HAP-1 (cell line): ENCODE results near the gene CYB5RL.

Source experiments
- DNase-seq, 2 experiments: peaks; one replicate each; pipeline ENCODE4 v3.0.0-alpha.2; 2016 to 2020; ENCODE audit warnings: low spot score in 2 of 2
- H3K27me3 ChIP-seq: fragments of 250-450 bp; sonication (Bioruptor Pico); 2 replicates; pipeline ENCODE4 v1.5.1; 2020; ENCODE audit warnings: low read depth, mild to moderate bottlenecking, moderate library complexity
- H3K36me3 ChIP-seq: fragments of 250-450 bp; sonication (Bioruptor Pico); replicated peaks from 2 replicates; pipeline ENCODE4 v1.5.1; 2020; ENCODE audit warnings: mild to moderate bottlenecking
- H3K4me1 ChIP-seq: fragments of 250-450 bp; sonication (Bioruptor Pico); 2 replicates; pipeline ENCODE4 v1.5.1; 2020; ENCODE audit warnings: mild to moderate bottlenecking
- H3K4me3 ChIP-seq: fragments of 250-450 bp; sonication (Bioruptor Pico); 2 replicates; pipeline ENCODE4 v1.5.1; 2020; ENCODE audit warnings: mild to moderate bottlenecking, moderate library complexity
- H3K9me3 ChIP-seq: fragments of 250-450 bp; sonication (Bioruptor Pico); 2 replicates; pipeline ENCODE4 v1.5.1; 2020; ENCODE audit warnings: mild to moderate bottlenecking, moderate library complexity
- in situ Hi-C: fragments of 300-500 bp; cut with MboI; formaldehyde crosslinking; loops from 3 replicates; pipeline ENCODE4 v1.14.3; 2020; ENCODE audit warnings: low sequenced_read_pairs, inconsistent platforms, mixed read lengths

CYB5RL gene, protein sequence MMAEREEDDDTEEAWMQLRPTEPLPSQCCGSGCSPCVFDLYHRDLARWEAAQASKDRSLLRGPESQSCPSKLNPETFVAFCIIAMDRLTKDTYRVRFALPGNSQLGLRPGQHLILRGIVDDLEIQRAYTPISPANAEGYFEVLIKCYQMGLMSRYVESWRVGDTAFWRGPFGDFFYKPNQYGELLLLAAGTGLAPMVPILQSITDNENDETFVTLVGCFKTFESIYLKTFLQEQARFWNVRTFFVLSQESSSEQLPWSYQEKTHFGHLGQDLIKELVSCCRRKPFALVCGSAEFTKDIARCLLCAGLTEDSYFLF

DNA sequence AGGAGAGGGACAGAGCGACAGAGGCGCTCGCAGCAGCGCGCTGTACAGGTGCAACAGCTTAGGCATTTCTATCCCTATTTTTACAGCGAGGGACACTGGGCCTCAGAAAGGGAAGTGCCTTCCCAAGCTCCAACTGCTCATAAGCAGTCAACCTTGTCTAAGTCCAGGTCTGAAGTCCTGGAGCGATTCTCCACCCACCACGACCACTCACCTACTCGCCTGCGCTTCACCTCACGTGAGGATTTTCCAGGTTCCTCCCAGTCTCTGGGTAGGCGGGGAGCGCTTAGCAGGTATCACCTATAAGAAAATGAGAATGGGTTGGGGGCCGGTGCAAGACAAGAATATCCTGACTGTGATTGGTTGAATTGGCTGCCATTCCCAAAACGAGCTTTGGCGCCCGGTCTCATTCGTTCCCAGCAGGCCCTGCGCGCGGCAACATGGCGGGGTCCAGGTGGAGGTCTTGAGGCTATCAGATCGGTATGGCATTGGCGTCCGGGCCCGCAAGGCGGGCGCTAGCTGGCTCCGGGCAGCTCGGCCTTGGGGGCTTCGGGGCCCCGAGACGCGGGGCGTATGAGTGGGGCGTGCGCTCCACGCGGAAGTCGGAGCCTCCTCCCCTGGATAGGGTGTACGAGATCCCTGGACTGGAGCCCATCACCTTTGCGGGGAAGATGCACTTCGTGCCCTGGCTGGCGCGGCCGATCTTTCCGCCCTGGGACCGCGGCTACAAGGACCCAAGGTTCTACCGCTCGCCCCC, at the start of gene CYB5RL, which contains the start of gene MRPL37:
TSS of gene CYB5RL (minus strand) at position 266 of the 754 bp plus-strand sequence. CDS start 4,414 bp downstream, outside the sequence.
TSS of gene MRPL37 (plus strand) at position 403 of the 754 bp plus-strand sequence. CDS start at position 480, 77 bp downstream.
- Histone ChIP-seq H3K4me1 (peaks cover 20% of the 10 kb centered on the region), H3K9me3 (no peaks in the 10 kb centered on the region), H3K4me3 (peak within 1 kb of the TSS; percentile 99), H3K27me3 (no peaks in the 10 kb centered on the region), H3K36me3 (peaks cover 20% of the 10 kb centered on the region)
- in situ Hi-C loops = no loop called here
- DNase-seq = peak; percentile 96 to 97

DNA sequence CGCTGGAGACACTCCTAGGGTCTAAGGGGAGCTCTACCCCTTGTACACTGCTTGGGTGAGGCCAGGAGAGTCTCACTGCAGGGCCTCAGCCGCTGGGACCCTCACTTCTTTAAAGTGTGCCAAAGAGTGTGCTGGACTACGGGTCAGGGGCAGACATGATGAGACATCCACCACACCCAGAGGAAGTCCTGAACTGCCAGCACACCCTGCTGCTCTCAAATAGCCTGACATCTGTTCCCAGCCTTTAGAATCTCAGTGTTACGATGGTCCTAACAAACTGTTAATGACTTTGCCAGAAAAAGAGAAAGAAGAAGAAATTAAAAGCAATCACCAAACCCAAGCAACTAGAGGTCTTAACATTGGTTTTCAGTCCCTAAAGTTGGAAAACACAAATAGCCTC, 49.1 kb upstream of the CYB5RL start:
- Histone ChIP-seq H3K4me1 (no peaks in the 10 kb centered on the region), H3K4me3 (no peak overlapping the region), H3K9me3 (no peaks in the 10 kb centered on the region), H3K27me3 (no peaks in the 10 kb centered on the region), H3K36me3 (no peaks in the 10 kb centered on the region)
- no peak for DNase-seq
- in situ Hi-C loops = no loop called here

DNA sequence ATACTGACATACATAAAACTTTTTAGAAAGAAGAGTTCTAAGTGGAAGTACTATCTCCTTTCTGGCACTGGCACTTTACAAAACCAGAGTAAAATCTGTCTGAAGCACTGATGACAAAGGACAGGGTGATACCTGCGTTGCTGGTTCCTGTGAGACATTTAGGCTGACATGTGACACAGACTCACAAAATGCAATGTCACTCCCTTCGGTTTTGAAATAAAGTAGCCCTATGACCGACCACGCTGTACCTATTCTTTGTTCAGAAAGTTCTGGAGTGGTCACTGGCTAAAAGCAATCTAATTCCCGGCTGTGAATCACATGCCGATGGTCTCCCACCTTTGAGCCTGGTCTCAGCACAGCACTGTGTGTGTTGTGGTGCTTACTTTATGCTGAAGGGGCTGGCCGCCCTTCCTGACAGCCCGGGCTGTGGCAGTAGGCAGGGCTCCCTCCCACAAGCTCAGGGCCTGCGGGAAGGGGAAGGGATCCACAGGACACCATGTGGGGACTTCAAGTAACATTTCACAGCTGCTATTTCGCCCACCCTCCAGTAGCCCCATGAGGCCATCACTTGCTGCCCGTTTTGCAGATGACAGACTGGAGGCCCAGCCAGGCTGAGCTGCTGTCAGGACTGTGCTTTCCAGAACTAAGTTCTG, 48.2 kb upstream of the CYB5RL start:
- in situ Hi-C loops = no loop called here
- DNase-seq = no peak

DNA sequence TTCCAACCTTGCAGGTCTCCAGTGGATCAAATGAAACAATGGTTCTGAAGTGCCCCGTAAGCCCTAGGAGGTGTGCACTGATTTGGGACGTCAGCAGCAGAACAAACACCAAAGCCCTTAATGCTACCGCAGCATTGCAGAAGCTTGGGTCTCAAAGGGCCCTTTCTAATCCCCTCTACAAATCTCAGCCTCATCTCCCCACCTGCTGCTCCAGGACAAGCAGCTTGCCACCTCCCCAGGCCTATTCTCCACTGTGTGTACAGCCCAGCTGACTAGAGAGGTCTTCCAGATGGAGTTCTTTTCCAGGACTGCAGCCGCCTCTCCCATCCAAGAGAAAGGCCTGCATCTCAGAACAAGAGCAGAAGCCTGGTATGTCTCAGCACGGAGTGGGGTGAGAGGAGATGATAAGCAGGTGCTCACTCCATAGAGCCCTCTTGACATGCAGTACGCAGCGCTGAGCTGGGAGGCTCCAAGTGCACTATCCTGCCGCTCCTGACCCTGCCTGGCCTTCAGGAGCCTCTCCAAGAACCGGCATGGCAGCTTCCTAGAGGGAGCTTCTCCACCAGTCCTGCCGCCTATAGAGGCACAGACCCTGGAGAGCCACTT, 46.4 kb upstream of the CYB5RL start:
- DNase-seq = no peak
- in situ Hi-C loops = no loop called here
- peaks cover 4% of the 10 kb centered on the region for H3K36me3 ChIP-seq
- H3K9me3 ChIP-seq = no peaks in the 10 kb centered on the region
- H3K4me1 ChIP-seq = no peaks in the 10 kb centered on the region
- no peaks in the 10 kb centered on the region for H3K27me3 ChIP-seq
- H3K4me3 ChIP-seq = no peak overlapping the region

More for the DNA sequence above, 48.2 kb upstream of the CYB5RL start:
- no peaks in the 10 kb centered on the region for H3K4me1 ChIP-seq
- no peaks in the 10 kb centered on the region for H3K9me3 ChIP-seq
- H3K36me3 ChIP-seq = peaks cover 2% of the 10 kb centered on the region
- no peak overlapping the region for H3K4me3 ChIP-seq
- no peaks in the 10 kb centered on the region for H3K27me3 ChIP-seq

DNA sequence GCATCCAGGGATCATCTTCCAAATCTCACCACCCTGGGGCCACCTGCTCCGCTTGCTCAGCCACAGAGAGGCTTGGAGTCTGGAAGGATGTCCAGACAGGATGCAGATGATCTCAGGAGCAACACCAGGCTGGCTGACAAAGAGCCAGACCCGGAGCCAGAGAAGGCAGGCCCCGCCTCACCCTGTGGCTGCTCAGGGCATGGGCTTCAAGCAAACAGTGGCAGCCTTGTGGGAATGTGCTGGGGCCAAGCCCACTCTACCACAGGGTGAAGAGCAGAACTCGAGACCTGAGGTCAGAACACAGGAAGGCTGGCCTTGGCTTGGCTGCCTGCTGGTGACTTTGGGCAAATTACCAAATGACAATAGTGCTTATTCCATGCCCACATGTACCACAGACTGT, 45.7 kb upstream of the CYB5RL start:
- no peaks in the 10 kb centered on the region for H3K27me3 ChIP-seq
- no peaks in the 10 kb centered on the region for H3K4me1 ChIP-seq
- DNase-seq = no peak
- no peaks in the 10 kb centered on the region for H3K9me3 ChIP-seq
- in situ Hi-C loops = no loop called here
- H3K36me3 ChIP-seq = peaks cover 4% of the 10 kb centered on the region
- no peak overlapping the region for H3K4me3 ChIP-seq

DNA sequence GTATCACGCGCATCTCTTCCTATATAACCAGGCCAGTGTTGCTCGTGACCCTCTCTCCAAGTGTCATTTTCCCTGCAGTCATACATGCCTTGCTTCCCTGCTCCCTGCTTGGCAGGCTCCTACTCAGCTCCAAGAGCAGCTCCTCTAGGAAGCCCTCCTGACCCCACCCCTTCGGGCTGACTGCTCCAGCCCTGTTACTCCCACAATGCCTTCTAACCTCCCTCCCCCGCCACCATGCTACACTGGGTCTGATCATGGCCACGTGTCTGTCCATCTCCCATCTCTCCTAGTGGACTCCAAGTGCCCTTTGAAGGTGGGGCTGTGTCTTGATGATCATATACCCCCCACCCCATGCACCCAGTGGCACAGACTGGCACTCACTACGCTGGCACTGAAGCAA, 44.8 kb upstream of the CYB5RL start:
- in situ Hi-C loops = no loop called here
- Histone ChIP-seq H3K9me3 (no peaks in the 10 kb centered on the region), H3K4me1 (no peaks in the 10 kb centered on the region), H3K36me3 (peaks cover 4% of the 10 kb centered on the region), H3K27me3 (no peaks in the 10 kb centered on the region), H3K4me3 (no peak overlapping the region)
- no peak for DNase-seq

DNA sequence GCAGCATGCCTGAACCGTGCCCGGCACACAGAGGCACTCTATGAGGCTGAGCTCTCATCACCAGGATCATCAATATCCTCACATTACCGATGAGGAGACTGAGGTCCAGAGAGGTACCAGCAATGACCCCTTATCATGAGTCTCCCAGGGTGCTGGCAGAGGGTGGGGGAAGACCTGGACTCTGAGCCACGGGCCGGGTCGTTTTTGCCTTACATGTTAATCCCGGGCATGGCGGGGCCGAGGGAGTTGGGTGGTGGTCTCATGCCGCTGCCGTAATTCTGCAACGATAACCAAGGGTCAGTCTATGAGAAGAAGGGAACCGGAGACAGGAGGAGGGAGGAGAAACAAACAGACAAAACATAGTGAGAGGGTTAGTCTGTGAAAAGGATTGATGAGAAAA, 43.2 kb upstream of the CYB5RL start:
- H3K27me3 ChIP-seq = no peaks in the 10 kb centered on the region
- H3K9me3 ChIP-seq = no peaks in the 10 kb centered on the region
- H3K4me1 ChIP-seq = no peaks in the 10 kb centered on the region
- no peak overlapping the region for H3K4me3 ChIP-seq
- DNase-seq = no peak
- H3K36me3 ChIP-seq = peaks cover 9% of the 10 kb centered on the region
- in situ Hi-C loops = no loop called here

DNA sequence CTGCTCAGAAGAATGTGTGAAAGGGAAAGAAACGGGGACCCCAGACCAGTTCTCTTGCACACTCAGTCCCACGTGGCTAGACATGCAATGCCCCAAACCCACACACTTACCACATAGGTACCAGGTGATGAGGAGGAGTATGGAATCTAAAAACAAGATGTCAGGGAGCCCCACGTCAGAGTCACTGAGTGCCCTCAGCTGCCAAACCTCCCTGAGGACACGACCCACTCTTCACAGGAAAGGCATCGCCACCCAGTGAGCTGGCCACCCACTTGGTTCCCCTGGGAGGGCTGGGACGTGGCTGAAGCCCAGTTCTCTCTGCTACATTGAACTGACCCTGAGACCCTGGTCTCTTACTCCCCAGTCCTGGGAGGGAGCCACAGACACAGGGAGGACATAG, 41.5 kb upstream of the CYB5RL start:
- in situ Hi-C loops = no loop called here
- no peaks in the 10 kb centered on the region for H3K27me3 ChIP-seq
- no peaks in the 10 kb centered on the region for H3K4me1 ChIP-seq
- no peak for DNase-seq
- no peaks in the 10 kb centered on the region for H3K9me3 ChIP-seq
- no peak overlapping the region for H3K4me3 ChIP-seq
- peaks cover 18% of the 10 kb centered on the region for H3K36me3 ChIP-seq

DNA sequence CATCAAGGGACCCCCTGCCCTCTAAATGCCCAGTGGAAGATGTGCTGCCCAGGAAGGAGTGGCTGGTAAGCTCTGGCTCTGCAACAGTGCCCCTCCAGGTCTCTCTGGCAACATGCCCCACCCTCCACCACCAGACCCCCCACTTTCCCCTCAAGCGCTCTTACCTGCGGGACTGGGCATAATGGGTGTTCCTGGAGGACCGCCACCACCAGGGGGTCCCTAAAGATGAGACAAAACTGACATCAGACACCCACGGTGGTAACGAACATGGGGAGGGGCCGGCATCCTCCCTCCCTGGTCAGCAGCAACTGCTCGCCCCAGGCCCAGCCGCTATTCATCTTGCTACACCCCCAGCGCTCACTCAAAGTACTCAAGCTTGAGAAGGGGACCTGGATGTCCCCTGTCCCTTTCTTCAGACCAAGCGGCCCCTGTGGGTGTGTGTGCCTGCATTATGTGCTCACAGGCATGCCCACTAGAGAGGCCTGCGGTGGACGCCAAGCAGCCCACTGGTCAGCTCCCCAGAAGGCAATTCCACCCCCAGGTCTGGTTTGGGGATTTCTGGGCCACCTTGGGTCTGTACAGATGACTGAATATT, 41.0 kb upstream of the CYB5RL start:
- in situ Hi-C loops = no loop called here
- Histone ChIP-seq H3K9me3 (no peaks in the 10 kb centered on the region), H3K4me1 (no peaks in the 10 kb centered on the region), H3K4me3 (no peak overlapping the region), H3K36me3 (peaks cover 18% of the 10 kb centered on the region), H3K27me3 (no peaks in the 10 kb centered on the region)
- no peak for DNase-seq

DNA sequence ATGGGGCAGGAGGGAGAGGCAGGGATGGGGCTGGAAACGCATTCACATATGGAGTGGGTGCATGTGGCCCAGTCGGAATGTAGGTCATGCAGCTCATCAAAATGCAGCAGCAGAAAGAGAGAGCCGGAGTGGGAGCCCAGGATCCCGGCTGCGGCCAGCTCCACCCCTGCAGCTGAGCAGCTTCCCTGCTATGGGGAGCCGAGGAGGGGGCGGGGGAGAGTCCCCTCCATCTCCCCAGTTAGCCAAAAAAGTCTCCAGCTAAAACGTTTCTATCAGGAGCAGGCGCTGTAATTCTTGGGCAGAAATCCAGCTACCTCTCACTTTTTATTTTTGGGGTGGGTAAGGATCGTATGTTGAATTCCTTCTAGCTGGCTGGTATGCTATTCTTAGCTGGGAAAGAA, 39.8 kb upstream of the CYB5RL start:
- Histone ChIP-seq H3K4me1 (no peaks in the 10 kb centered on the region), H3K36me3 (peaks cover 18% of the 10 kb centered on the region)
- in situ Hi-C loops = no loop called here

DNA sequence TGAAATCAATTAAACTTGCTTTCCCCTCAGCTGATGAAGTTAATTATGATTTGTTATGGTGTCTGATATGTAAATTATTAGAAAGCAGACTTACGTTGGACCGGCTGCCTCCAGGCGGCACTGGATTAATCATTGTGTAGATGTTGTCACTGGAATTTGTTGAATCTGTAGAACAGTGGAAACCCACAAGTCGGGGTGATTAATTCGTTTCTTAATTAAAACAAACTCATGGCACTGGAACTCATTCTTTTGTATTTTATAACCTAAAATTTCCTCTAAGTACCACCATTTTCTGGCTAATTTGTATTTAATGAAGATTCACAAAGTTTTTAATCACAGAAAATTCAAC, 39.2 kb upstream of the CYB5RL start:
- H3K4me3 ChIP-seq = no peak overlapping the region
- H3K36me3 ChIP-seq = peaks cover 18% of the 10 kb centered on the region
- no peaks in the 10 kb centered on the region; the same call in 1 of the 2 replicates for H3K4me1 ChIP-seq
- H3K27me3 ChIP-seq = no peaks in the 10 kb centered on the region
- in situ Hi-C loops = no loop called here
- DNase-seq = no peak
- H3K9me3 ChIP-seq = no peaks in the 10 kb centered on the region

More for the DNA sequence above, 39.8 kb upstream of the CYB5RL start:
- no peak overlapping the region for H3K4me3 ChIP-seq
- DNase-seq = no peak
- no peaks in the 10 kb centered on the region for H3K9me3 ChIP-seq
- no peaks in the 10 kb centered on the region for H3K27me3 ChIP-seq

DNA sequence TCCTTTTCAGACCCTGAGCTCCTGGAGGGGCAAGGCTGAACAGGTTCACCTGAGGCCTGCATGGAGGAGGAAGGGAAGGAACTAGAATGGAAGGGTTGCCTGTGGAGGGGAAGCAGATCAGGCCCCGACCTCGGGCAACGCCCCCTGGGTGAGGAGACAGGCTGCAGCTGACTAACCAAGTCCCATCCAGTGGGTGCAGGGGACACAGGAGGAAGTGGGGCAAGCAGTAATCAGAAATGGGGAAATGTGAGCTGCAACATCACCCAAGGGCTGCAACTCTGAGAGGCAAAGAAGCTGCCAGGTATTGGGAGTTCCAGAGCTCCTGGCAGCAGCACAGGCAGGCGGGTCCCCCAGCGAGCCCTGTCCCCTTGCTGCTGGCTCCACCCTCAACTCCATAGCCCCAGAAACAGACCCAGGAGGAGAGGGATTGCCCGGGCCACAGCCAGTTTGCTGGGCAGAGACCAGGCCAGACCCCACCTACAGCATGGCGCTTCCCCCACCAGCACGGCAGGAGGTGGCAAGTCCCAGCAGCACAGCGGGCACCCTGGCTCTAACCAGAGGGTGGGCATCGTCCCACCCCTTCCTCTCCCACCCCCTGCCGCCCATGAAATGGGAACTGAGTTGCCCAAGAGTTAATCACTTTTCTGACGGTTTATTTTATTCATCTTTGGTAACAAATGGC, 38.7 kb upstream of the CYB5RL start:
- no peaks in the 10 kb centered on the region for H3K27me3 ChIP-seq
- DNase-seq = no peak
- no peaks in the 10 kb centered on the region for H3K9me3 ChIP-seq
- no peak overlapping the region for H3K4me3 ChIP-seq
- H3K36me3 ChIP-seq = peaks cover 18% of the 10 kb centered on the region
- no peaks in the 10 kb centered on the region; the same call in 1 of the 2 replicates for H3K4me1 ChIP-seq
- in situ Hi-C loops = no loop called here

DNA sequence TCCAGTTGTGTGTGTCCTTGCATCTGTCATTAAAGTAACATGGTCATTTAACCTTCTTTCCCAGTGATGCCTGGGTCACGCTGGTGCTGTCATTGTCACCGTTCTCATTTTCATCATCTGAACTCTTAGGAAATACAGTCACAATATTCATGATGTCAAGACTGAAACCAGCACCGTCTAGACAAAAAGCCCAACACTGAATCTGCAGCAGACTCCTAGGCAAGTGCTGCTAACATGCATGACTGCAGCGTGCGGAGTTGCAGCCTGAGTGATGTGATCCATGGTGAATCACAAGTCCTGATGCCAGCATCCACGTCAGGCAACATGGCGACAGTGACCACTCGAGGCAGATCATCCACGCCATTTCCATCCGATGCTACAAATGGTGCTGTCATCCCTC, 37.8 kb upstream of the CYB5RL start:
- Histone ChIP-seq H3K4me1 (no peaks in the 10 kb centered on the region; the same call in 1 of the 2 replicates), H3K4me3 (no peak overlapping the region), H3K9me3 (no peaks in the 10 kb centered on the region), H3K36me3 (peaks cover 14% of the 10 kb centered on the region), H3K27me3 (no peaks in the 10 kb centered on the region)
- no peak for DNase-seq
- in situ Hi-C loops = no loop called here
